ENCODE data around the gene YWHAG. TPM values are rescaled to one million over a fixed set of nuclear protein-coding genes. Genes with fewer than 3 reads are reported as not detected.

YWHAG gene
- total and polyA plus RNA-seq, 9 of the 15 experiments (the other 6 are each of a cell fraction or from before 2014, with no cell fraction given) = 30.4 to 246 (median 94.5) TPM

- no peak for TF ChIP-seq REST (IDR thresholded peaks at IDR 0.05; ENCODE audit: borderline replicate concordance)
- TF ChIP-seq REST (CRISPR knock-in tag; IDR thresholded peaks at IDR 0.05; ENCODE audit: low read depth) = no peak
- TF ChIP-seq MCM3 (IDR thresholded peaks at IDR 0.05) = no peak
- no peak for TF ChIP-seq PML (IDR thresholded peaks at IDR 0.05; ENCODE audit: low read length)
- no peak for TF ChIP-seq SLC30A9 (CRISPR knock-in tag; IDR thresholded peaks at IDR 0.05)
- no peak for TF ChIP-seq ZNF609 (CRISPR knock-in tag; IDR thresholded peaks at IDR 0.05; ENCODE audit: borderline replicate concordance)
- no peak for TF ChIP-seq ASH1L (IDR thresholded peaks at IDR 0.05; ENCODE audit: borderline replicate concordance, low read depth, partially characterized antibody)
- TF ChIP-seq ZNF511 (CRISPR knock-in tag; IDR thresholded peaks at IDR 0.05) = no peak
- TF ChIP-seq ZNF174 (CRISPR knock-in tag; IDR thresholded peaks at IDR 0.05) = no peak
- no peak for TF ChIP-seq TEAD4 (IDR thresholded peaks at IDR 0.05; ENCODE audit: low read length)
- no peak for TF ChIP-seq TEAD4 (CRISPR knock-in tag; IDR thresholded peaks at IDR 0.05; ENCODE audit: borderline replicate concordance)
- TF ChIP-seq SREBF1 (IDR thresholded peaks at IDR 0.05; ENCODE audit: borderline replicate concordance, low read depth, low read length) = no peak
- TF ChIP-seq MTA1 (IDR thresholded peaks at IDR 0.05; ENCODE audit: borderline replicate concordance) = no peak
- no peak for TF ChIP-seq NR2F6 (CRISPR knock-in tag; IDR thresholded peaks at IDR 0.05)
- peak; percentile 38; the same call in 1 of the 2 replicates for TF ChIP-seq EGR1 (conservative IDR thresholded peaks at IDR 0.05)
Measured at GRCh38 chr7:76282344-76283253, 76.2 kb downstream of the YWHAG start (continued).
